Transverse colon (tissue), 4 donors: Measurements from ENCODE around the gene GCLC.

Source experiments
- CTCF ChIP-seq, 5 experiments: fragments of 200-600 bp in 3 of 5; fragments of 450-650 bp in 2 of 5; sonication (generic) in 3 of 5; IDR thresholded peaks; 1 replicate in 2 of 5; 2 replicates in 3 of 5; pipeline ENCODE4 v1.5.1; 2016 to 2017; ENCODE audit warnings: antibody characterized with exemption in 5 of 5, inconsistent platforms in 3 of 5, mild to moderate bottlenecking in 2 of 5, moderate library complexity in 1 of 5
- POLR2A ChIP-seq: fragments of 450-650 bp; IDR thresholded peaks from one replicate; pipeline ENCODE4 v1.6.1; 2016; ENCODE audit warnings: antibody characterized with exemption, mild to moderate bottlenecking, moderate library complexity
- POLR2AphosphoS5 ChIP-seq, 3 donors: sonication (generic); formaldehyde crosslinking; IDR thresholded peaks; one replicate each; pipeline ENCODE4 v1.6.1; 2016; ENCODE audit warnings: antibody characterized with exemption in 3 of 3

- TF ChIP-seq CTCF (IDR thresholded peaks at IDR 0.05) (no peak), POLR2A (no peak), POLR2AphosphoS5 (IDR thresholded peaks at IDR 0.05) (no peak)
Measured at GRCh38 chr6:53564401-53565065, 19.6 kb upstream of the GCLC start.
